ENCODE data around the gene PHF21A.

PHF21A gene

DNA sequence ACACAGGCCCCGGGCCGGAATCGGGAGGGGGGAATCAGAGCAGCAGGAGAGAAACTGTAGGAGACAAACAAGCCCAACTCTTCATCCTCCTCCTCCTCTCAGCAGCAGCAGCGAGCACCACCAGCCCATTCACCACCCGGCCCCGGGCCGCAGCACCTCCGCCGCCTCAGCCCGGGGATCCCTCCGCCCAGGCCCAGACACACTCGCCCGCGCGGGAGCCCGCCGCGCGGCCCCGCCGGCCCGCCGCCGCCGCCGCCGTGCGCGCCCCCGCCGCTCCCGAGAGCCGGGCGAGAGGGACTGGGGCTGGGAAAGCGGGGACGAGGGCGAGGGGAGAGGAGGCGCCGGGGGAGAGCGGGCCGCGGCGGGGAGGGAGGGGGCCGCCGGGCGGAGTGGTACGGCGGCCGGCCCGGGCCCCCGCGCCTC is at the start of gene PHF21A:
PHF21A (minus strand) TSS at position 154 of the 423 bp plus-strand sequence. CDS start 37,235 bp downstream, outside the sequence.
- DNase-seq: peak; percentile 83

DNA sequence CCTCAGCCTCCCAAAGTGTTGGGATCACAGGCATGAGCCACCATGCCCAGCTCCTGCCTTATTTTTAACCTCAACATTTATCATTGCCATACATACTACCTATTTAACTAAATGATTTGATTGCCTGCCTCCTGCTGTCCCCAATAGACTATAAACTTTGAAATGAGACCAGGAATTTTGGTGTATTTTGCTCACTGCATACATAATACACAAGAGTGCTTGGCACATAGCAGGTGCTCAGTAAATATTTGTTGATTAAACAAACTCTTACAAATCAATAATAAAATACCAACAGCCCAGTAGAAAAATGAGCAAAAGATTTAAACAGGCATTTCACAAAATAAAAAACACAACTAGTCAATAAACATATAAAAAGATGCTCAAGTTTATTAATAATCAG is 49.5 kb upstream of the PHF21A start:
- DNase-seq: no peak

DNA sequence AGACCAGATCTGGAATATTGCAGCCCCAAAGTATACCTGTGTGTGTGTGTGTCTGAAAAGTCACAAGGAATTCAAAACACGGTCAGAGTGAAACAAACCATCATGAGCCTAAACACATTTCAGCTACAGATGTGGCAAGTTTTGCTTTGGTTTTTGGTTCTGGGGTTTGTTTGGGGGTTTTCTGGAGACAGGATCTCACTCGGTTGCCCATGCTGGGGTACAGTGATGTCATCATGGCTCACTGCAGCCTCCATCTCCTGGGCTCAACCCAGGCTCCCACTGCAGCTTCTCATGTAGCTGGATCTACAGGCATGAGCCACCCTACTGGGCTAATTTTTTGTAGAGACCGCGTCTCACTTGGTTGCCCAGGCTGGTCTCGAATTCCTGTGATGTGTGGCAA is 41.4 kb upstream of the PHF21A start:
- no peak for DNase-seq

DNA sequence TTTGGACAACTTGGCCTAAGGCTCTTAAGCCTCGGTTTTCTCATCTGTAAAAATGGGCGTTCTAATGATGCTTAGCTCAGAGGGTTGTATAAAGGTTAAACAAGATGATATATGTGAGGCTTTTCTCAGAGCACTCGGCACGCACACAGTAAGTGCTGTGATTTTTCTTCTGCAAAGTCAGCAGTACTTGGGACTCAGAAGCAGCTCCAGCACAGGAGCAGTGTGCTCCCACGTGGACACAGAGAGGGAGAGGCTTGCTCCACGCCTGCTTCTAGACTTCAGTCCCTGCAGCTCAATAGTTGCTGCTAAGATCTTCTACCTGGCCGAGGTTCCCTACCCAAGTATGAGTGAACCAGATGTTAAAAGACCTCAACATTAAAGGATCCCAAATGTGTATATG is 39.9 kb upstream of the PHF21A start:
- DNase-seq: no peak

DNA sequence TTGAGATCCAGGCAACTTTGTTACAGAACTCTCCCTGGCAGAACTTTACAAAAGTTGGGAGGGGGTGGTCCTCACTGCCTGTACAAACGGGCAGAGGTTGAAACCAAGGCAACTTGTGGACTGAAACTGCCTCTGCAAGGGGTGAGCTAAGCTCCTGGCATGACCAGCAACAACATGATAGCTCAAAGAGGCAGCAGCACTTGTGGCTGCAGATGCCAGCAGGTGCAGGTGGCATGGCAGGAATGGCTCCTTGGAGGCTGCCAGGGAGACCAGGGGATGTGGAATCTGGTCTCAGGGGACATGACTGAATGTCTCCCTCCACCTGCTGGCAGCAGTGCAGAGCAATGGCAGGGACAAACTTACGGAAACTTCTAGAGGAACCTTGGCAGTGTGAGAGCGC is 38.8 kb upstream of the PHF21A start:
- DNase-seq: no peak

DNA sequence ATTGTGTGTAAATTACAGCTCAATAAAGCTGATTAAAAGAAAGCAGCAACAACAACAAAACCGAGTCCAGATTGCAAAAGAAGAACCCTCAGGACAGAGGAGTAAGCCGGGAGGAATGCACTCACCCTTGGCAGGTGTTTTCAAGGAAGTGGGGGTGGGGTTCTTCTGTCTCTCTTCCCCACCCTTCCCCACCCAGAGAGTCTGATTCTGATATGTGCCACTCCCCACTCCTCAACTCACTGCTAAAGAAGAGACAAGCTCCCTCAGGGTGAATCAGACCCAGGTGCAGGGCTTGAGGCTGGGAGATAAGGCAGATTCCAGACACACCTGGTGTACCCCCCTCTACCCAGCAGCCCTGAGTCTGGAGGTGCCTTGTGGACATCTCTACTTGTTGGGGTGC is 38.4 kb upstream of the PHF21A start:
- no peak for DNase-seq

DNA sequence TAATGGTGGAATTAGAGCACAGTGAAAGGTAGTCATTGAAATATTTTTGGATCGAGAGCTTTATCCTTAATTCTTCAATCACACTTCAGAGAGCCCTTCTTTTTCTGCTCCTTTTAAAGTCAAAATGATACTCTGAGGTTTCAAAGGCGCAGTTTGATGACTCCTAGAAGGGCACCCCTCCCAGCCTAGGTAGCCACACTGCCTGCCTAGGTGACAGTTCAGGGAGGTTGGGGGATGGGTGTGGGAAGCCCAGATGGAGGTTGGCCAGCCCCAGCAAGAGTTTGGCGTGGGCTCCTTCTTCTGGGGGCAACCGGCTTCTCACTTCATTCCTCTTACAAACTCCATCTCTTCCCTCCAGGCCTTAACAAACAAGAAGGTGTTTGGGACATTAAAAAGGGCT is 28.6 kb upstream of the PHF21A start:
- no peak for DNase-seq

DNA sequence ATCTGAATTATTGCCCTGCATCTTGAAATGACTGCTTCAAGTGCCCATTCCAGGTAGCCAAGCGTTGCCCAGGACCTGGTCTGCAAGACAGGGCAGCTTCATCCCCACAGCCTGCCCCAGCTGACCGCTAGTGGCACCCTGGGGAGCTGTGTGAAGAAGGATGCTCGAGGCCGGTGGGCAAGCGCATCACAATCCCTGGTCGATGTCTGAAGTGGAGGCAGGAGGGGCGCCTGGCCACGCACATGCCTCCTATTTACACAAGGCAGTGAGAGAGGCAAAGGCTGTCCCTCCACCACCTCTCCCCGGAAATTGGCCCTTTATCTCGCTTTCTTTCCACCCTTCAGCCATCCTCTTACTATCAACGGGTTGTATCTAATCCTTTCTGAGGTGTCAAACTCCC is 28.1 kb upstream of the PHF21A start:
- no peak for DNase-seq

DNA sequence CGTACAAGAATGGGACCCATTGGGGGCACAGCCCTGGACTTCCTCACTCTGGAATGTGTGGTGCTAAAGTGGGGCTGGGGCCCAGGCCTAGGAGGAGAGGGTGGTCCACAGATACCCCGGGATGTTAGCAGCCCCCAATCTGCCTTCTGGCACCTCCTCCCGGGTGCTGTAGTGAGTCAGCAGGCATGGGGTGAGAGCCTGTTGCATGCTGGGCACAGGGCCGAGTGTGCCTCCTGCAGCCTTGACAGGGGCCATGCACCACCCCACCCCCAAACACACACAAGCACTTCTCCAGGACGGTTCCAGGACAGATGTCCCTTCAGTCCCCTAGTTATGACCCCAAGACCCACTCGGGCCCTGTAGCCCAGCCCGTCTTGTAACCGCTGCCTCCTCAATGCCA is 23.5 kb upstream of the PHF21A start:
- no peak for DNase-seq

DNA sequence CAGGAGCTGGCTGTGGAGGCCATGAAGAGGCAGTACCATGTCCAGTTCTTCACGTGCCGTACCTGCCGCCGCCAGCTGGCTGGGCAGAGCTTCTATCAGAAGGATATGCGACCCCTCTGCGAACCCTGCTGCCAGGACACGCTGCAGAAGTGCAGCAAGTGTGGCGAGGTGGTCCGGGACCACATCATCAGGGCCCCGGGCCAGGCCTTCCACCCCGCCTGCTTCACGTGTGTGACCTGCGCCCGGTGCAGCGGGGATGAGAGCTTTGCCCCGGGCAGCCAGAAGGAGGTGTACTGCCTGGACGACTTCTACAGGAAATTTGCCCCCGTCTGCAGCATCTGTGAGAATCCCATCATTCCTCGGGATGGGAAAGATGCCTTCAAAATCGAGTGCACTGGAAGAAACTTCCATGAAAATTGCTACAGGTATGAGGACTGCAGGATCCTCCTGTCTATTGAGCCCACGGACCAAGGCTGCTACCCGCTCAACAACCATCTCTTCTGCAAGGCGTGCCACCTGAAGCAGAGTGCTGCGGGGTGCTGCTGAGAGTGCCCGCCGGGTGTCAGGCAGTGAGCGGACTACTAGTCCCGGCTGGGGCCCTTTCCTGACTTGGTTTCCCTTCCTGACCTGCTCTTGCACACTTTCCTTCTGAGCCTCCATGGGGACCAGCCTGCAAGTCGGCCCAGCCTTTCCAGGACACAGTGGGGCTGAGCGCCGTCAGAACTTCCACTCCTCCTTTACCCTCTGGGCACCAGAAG is 22.0 kb upstream of the PHF21A start:
- DNase-seq: no peak

DNA sequence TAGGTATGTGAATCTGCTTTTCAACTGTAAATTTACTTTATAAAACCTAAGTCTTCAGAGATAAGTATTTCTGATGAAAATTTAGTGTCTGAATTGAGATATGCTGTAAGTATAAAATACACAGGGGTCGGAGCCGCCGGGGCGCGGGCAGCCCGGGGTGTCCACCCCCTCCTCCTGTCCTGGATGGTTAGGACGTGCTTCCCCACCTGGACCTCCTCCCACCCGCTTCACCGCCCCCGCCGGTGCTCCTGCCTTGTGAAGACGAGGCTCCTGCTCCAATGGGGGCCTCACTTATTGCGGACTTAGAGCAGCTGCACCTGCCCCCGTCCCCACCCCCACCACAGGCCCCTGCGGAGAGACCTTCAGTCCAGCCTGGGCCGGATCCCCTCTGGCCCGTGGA is 21.3 kb upstream of the PHF21A start:
- DNase-seq: no peak

DNA sequence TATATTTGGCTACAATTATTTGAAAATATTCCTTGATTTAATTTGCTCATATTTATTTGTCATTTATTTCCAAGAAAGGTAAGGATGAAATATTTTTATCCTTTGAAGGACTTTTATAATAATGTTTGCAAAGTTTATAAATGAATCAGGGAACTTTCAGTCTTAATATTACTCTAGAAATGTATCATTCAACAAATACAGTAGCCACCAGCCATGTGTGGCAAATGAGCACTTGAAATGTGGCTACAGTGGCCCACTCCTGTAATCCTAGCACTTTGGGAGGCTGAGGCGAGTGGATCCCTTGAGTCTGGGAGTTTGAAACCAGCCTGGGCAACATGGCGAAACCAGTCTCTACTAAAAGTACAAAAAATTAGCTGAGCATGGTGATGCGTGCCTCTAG is 20.3 kb upstream of the PHF21A start:
- no peak for DNase-seq

DNA sequence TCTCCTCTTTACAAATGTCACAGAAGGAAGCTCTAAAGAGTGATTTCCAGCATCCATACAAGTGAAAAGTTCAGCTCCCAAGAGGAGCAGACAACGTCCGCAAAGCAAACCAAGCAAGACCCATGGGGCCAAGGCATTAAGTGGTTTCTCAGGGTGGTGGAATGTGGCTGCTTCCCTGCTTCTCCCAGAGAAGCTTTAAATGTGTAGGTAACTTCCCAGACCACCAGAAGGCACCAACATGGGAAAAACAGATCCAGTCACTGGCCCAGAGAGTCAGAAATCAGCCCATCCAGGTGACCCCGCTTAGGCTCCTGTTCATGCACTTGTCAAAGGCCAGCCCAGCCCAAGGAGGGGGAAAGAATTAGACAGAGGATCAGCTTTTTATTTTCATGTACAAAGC is 13.3 kb upstream of the PHF21A start:
- no peak for DNase-seq

DNA sequence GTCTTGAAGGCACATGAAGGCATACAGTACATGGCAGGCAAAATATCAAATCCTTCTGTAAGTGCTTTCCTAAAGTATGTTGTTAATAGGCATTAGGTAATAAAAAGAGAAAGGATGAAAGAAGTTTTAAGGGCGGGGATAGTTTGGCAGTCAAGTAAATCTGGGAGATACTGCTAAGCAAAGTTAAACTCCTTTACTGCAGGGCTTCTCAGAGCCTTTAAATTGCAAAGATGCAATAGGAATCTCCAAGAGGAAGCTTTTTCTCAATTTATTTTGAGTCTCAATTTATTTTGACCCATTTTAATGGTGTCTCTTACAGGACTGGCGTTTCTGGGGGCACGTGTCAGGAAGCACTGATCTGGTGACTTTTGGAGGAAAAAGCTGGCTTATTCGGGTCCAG is 12.8 kb upstream of the PHF21A start:
- no peak for DNase-seq

DNA sequence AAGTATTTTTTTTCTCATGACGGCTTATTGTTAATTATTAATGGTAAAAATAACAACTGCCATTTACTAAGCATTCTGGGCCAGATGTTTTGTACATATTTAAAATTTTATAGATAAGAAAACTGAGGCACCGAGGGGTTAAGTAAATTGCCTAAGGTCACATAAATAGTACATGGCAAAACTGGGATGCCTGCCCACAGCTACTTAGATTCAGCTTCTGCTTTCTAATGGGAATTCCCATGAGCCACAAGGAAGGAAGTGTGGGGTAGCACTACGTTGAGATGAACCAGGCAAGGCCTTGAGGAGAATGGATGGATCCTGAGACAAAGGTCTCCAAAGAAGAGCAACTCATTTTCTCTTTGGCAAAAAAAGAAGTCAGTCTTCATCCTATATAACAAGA is 11.9 kb upstream of the PHF21A start:
- no peak for DNase-seq

DNA sequence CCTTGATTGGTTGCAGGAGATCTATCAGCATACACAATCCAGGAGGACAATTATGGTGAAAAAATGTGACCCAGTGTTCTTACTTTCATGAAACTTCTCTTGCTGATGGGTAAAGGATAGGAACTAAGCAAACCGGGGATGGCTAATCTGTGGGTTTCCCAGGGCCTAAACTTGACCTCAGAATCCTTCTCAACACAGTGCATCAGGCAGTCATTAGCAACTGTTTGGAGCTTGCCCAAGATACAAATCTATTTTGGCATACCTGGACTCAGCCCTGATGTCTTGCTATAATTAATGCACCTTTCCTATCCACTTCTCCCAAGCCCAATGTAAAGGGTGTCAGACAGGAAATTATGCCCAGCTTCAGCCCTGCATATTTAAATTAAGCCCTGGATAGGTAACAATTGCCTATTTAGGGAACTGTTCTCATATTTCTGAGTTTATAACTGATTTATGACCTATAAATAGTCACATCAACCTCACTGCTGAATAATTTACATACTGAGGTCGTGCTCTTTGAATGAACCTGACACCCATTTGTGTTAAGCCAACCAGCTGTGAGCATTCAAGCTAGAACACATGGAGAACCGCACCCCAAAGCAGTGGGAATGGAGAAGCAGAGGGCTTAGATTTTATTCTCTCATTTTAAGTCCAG is 9.2 kb upstream of the PHF21A start:
- no peak for DNase-seq

DNA sequence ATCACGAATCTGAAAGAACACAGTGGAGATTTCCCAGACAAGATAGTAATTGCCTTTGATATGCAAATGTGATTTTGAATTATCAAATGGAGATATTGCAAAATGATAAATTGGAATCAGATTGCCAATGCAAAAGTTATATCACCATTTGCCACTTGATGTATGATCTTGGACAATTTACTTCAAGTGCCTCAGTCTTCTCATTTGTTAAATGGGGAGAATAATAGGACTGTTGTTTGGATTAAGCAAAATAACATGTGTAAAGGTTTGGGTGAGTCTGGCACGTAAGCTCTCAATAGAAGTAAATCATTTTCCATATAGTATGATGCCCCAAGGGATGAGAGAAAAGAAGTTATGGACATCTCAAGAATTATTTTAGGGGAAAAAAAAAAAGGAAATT is 7.9 kb upstream of the PHF21A start:
- no peak for DNase-seq

DNA sequence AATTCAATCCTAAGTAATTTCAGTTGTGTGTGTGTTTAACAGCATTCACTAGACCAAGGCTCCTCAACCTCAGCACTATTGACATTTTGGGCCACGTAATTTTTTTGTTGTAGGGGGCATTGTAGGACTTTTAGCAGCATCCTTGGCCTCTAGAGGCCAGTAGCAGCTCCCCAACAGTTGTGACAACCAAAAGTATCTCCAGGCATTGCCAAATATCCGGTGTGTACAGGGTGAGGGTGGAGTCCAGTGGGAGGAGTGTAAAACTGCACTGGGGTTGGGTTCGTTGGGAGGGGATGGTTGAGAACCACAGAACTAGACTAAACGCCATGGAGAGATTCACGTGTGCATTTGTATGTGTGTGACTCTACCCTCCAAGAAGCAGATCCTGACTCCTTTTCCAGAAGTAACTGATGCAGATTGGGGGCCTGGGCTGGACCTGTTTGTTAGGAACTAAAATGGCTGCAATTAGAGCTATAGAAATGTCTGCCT is 5.9 kb upstream of the PHF21A start:
- no peak for DNase-seq

DNA sequence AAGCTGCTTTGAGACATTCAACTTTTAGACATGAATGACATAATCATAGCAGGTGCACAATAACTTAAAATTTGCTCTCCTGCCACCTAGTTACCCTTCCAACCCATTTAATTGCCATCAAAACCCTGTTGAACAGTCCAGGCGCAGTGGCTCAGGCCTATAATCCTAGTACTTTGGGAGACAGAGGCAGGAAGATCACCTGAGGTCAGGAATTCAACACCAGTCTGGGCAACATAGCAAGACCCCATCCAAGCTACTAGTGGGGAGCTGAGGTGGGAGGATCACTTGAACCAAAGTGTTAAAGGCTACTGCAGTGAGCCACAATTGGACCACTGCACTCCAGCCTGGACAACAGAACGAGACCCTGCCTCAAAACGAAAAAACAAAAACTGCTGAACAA is 4.0 kb upstream of the PHF21A start:
- no peak for DNase-seq

DNA sequence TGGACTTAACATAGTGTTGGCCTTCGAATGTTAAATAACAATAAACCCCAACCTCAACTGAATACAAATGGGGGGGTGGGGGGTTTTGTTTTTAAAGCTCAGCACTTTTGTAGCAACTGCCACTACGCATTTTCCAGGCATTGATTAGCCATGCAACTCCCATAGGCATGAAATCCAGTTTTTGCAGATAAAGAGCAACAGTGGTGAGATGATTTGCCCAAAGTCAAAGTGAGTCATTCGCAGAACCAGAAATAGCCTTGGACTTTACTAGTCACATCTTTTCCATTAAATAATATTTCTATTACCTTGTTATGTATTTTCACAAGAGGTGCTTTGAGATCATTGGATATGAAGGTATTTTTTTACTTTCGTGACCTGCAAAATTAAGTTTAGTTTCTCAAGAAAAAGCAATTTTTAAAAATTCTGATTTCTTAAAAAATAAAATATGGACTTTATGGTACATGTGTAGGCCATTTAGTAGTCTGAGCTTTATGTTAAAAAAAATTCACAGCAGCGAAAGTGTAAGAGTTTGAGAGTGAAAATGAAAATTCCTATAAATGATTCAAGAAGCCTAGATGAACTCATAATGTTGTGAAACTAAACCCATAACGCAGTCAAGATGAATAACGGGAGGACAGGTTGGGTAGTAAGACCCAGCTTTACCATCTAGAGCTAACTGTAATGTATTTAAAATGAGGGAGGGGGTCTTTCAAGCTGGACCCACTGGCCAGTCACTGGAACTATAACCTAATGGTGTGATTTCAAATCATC is 1.9 kb upstream of the PHF21A start:
- no peak for DNase-seq

DNA sequence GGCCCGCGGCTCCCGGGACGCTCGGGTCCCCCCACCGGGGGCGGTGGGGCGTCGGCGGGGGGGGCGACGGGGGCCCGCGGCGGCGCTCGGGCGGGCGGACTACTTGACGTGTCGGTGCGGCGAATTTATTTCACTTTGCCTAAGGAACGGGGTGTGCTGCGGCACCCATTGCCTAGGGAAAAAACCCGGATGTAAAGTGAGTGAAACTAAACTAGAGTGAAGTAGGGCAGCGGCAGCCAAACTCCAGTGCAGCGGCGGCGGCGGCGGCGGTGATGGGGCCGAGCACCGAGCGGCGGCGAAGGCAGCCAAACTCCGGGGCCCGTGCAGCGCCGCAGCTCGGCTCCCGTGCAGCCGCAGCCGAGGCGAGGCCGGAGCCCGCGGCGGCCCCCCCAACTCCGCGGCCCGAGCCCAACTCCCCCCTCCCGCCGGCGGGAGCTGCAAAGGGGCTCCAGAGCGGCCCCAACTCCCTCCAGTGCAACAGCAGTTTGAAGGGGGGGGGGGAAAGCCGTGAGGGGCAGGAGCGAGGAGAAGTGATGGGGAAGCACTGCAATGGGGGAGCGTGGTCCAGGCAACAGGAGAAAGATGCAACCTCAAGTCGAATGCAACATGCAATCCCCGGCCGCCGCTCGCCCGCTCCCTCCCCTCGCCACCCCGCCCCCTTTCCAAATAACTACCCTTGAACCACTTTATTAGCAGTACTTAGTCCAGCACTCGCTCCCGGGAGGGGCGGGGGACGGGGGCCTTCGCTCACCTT is 647 bp upstream of the PHF21A start:
- DNase-seq: peak; percentile 67

DNA sequence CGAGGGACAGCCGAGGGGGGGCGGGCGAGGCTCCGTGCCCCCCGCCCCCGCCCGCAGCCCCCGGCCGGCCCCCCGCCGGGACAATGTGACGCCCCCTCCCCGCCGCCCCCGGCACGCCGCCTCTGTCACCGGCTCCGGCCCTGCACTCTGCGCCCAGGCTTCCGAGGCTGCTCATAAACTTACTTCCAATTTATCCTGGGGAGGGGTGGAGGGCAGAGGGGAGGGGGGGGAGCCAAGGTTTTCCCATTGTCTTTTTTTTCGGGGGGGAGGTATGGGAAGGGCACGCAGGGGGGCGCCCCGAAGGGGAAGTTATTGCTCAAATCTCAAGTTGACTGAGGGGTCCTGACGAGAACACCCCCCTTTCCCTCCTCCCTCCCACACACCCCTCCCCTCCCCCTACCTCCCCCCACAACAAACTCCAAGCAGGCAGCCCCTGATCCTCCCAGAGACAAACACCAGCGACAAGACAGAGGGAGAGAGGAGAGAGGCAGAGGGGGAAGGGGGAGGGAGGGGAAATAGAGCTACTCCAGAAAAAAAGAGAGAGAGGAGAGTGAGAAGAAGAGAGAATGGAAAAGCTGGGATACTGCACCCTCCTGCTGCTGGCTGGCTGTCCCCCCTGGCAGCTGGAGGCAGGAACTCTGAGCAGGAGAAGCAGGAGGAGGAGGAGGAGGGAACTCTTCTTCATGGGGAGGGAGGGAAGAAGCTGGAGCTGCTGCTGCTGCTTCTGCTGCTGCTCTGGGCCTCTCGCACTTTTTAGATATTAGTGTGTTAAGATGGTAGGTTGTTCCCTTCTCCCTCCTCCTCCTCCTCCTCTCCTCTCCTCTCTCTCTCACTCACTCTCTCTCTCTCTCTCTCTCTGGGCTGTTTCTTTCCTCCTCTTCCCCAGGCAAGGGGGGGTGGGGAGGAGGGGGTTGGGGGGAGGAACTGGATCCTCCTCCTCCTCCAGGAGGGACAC is 631 bp downstream of the PHF21A start:
- DNase-seq: peak; percentile 52
